HG03196 (cell line): Measurements from ENCODE around the gene CHRM2.

Experiments
- ATAC-seq: cut with Tn5 transposase; IDR thresholded peaks from one replicate; pipeline ENCODE4 v1.9.1; 2021; ENCODE audit not compliant: unreplicated experiment

Gene CHRM2

GRCh38 chr7:136891850-136892249 lies 23.4 kb downstream of the CHRM2 start:
- no peak for ATAC-seq

- no peak for ATAC-seq
Measured at GRCh38 chr7:136894789-136895188, 26.3 kb downstream of the CHRM2 start.

- no peak for ATAC-seq
Measured at GRCh38 chr7:136897676-136898075, 29.2 kb downstream of the CHRM2 start.

- ATAC-seq: no peak
Measured at GRCh38 chr7:136900005-136900404, 31.6 kb downstream of the CHRM2 start.

GRCh38 chr7:136910771-136911170 lies 42.3 kb downstream of the CHRM2 start:
- no peak for ATAC-seq

GRCh38 chr7:136911344-136911743 lies 42.9 kb downstream of the CHRM2 start:
- ATAC-seq: no peak

GRCh38 chr7:136912339-136912738 lies 43.9 kb downstream of the CHRM2 start:
- no peak for ATAC-seq

GRCh38 chr7:136914016-136914415 lies 45.6 kb downstream of the CHRM2 start:
- ATAC-seq: no peak

- ATAC-seq: no peak
Measured at GRCh38 chr7:136919820-136920219, 51.4 kb downstream of the CHRM2 start.

GRCh38 chr7:136923111-136923667 lies 54.7 kb downstream of the CHRM2 start:
- no peak for ATAC-seq

- no peak for ATAC-seq
Measured at GRCh38 chr7:136925044-136925443, 56.6 kb downstream of the CHRM2 start.

GRCh38 chr7:136925556-136925955 lies 57.1 kb downstream of the CHRM2 start:
- ATAC-seq: no peak

GRCh38 chr7:136931169-136931867 lies 62.9 kb downstream of the CHRM2 start:
- no peak for ATAC-seq

- ATAC-seq: no peak
Measured at GRCh38 chr7:136937436-136937835, 69.0 kb downstream of the CHRM2 start.

- ATAC-seq: no peak
Measured at GRCh38 chr7:136938476-136938875, 70.0 kb downstream of the CHRM2 start.

- no peak for ATAC-seq
Measured at GRCh38 chr7:136940122-136940521, 71.7 kb downstream of the CHRM2 start.

GRCh38 chr7:136940917-136941316 lies 72.5 kb downstream of the CHRM2 start:
- ATAC-seq: no peak

GRCh38 chr7:136941816-136942215 lies 73.4 kb downstream of the CHRM2 start:
- no peak for ATAC-seq

GRCh38 chr7:136942401-136942800 lies 73.9 kb downstream of the CHRM2 start:
- ATAC-seq: no peak

- no peak for ATAC-seq
Measured at GRCh38 chr7:136942994-136943393, 74.5 kb downstream of the CHRM2 start.

GRCh38 chr7:136947347-136947746 lies 78.9 kb downstream of the CHRM2 start:
- no peak for ATAC-seq

GRCh38 chr7:136950331-136950730 lies 81.9 kb downstream of the CHRM2 start:
- ATAC-seq: no peak

- no peak for ATAC-seq
Measured at GRCh38 chr7:136953386-136953785, 84.9 kb downstream of the CHRM2 start.
